ENCODE measurements around the gene RNF34.

- TF ChIP-seq CTCF (IDR thresholded peaks at IDR 0.05) (no peak), EP300 (IDR thresholded peaks at IDR 0.05) (no peak), POLR2A (IDR thresholded peaks at IDR 0.05) (no peak), POLR2AphosphoS5 (IDR thresholded peaks at IDR 0.05) (no peak)
These were observed 20.2 kb downstream of the RNF34 start for GRCh38 chr12:121420109-121420508.
